ENCODE measurements around the gene BEST2.
A peak's percentile ranks its signal among the peaks of the same experiment; 100 is the strongest.

BEST2 gene

DNA sequence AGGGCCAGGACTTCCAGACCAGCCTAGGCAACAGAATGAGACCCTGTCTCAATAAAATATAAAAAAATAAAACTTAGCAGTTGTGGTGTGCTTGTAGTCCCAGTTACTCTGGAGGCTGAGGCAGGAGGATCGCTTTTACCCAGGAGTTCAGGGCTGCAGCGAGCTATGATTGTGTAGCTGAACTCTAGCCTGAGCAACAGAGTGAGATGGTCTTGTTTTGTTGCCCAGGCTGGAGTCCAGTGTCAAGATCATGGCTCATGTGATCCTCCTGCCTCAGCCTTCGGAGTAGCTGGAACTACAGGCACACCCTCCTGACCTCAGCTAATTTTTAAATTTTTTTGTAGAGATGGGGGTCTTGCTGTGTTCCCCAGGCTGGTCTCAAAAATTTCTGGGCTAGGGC, 35.4 kb downstream of the BEST2 start:
- H3K4me1 ChIP-seq (ENCODE audit: control insufficient read depth, insufficient read depth, low read length): peaks cover 33% of the 10 kb centered on the region
- no peaks in the 10 kb centered on the region for H3K27me3 ChIP-seq (ENCODE audit: control insufficient read depth, insufficient read depth, low read length)
- H3K4me3 ChIP-seq (ENCODE audit: low read length): no peak overlapping the region
- no peaks in the 10 kb centered on the region for H3K36me3 ChIP-seq (ENCODE audit: control insufficient read depth, insufficient read depth, low read length)
- peak overlapping the region; percentile 72 for H3K27ac ChIP-seq (ENCODE audit: low read depth, low read length)
- no peak overlapping the region for H3K9ac ChIP-seq (ENCODE audit: low read length)

DNA sequence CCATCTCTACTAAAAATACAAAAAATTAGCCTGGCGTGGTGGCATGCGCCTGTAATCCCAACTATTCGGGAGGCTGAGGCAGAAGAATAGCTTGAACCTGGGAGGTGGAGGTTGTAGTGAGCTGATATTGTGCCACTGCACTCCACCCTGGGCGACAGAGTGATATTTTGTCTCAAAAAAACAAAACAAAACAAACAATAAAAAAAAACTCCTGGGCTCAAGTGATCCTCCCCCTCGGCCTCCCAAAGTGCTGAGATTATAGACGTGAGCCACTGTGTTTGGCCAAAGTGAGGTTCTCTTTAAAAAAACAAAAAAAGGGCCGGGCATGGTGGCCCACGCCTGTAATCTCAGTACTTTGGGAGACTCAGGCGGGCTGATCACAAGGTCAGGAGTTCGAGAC, 35.9 kb downstream of the BEST2 start:
- Histone ChIP-seq H3K4me3 (ENCODE audit: low read length) (no peak overlapping the region), H3K27ac (ENCODE audit: low read depth, low read length) (peak overlapping the region; percentile 72), H3K27me3 (ENCODE audit: control insufficient read depth, insufficient read depth, low read length) (no peaks in the 10 kb centered on the region), H3K36me3 (ENCODE audit: control insufficient read depth, insufficient read depth, low read length) (no peaks in the 10 kb centered on the region), H3K9ac (ENCODE audit: low read length) (no peak overlapping the region), H3K4me1 (ENCODE audit: control insufficient read depth, insufficient read depth, low read length) (peaks cover 31% of the 10 kb centered on the region)

DNA sequence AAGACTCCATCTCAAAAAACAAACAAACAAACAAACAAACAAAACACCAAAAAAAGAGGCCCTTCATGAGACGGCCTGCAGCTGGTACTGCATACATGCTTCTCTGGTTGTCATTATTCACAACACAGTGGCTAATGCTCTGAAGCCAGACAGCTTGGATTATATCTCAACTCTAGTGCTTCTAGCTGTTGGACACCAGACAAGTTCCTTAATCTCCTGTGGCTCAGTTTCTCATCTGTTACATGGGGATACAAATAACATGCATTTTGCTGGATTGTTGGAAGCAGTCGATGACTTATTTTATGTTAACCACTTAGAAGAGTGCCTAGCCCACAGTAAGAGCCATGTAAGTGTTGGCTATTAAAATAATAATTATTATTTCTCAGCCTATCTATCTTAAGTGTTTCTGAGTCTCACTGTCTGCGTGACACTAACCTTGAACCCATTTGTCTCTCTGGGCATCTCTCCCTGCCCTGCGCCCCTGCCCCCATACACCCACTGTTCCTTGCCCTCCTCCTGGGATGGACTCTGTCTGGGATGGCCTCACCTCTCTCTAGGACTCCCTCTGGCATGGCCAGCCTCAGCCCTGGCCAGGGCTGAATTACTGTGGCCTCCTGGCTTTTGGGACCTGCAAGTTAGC, 36.6 kb downstream of the BEST2 start:
- Histone ChIP-seq H3K4me1 (ENCODE audit: control insufficient read depth, insufficient read depth, low read length) (peaks cover 28% of the 10 kb centered on the region), H3K36me3 (ENCODE audit: control insufficient read depth, insufficient read depth, low read length) (no peaks in the 10 kb centered on the region), H3K27me3 (ENCODE audit: control insufficient read depth, insufficient read depth, low read length) (no peaks in the 10 kb centered on the region), H3K27ac (ENCODE audit: low read depth, low read length) (peak overlapping the region; percentile 94), H3K4me3 (ENCODE audit: low read length) (peak overlapping the region; percentile 68), H3K9ac (ENCODE audit: low read length) (peak overlapping the region; percentile 83)

DNA sequence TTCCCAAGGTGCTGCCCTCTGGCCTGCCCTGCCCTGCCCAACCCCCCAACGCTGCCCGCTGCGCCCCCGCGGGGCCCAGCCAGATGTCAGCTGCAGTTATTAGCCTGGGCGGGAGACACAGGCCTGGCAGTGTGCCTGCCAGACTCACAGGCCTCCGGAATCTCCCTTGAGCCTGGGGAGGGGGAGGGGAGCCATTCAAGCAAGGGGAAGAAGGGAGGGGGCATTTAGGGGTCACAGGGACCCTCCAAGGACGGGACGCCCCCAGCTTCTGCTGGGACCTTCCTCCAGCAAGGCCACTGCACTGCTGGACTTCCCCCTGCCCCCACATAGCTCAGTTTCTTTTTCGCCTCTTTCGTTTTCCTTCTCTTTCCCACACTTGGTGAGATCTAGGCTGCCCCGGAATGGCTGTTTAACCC, 37.1 kb downstream of the BEST2 start:
- Histone ChIP-seq H3K27me3 (ENCODE audit: control insufficient read depth, insufficient read depth, low read length) (no peaks in the 10 kb centered on the region), H3K27ac (ENCODE audit: low read depth, low read length) (peak overlapping the region; percentile 94), H3K9ac (ENCODE audit: low read length) (peak overlapping the region; percentile 83), H3K4me3 (ENCODE audit: low read length) (peak overlapping the region; percentile 68), H3K36me3 (ENCODE audit: control insufficient read depth, insufficient read depth, low read length) (no peaks in the 10 kb centered on the region), H3K4me1 (ENCODE audit: control insufficient read depth, insufficient read depth, low read length) (peaks cover 24% of the 10 kb centered on the region)

DNA sequence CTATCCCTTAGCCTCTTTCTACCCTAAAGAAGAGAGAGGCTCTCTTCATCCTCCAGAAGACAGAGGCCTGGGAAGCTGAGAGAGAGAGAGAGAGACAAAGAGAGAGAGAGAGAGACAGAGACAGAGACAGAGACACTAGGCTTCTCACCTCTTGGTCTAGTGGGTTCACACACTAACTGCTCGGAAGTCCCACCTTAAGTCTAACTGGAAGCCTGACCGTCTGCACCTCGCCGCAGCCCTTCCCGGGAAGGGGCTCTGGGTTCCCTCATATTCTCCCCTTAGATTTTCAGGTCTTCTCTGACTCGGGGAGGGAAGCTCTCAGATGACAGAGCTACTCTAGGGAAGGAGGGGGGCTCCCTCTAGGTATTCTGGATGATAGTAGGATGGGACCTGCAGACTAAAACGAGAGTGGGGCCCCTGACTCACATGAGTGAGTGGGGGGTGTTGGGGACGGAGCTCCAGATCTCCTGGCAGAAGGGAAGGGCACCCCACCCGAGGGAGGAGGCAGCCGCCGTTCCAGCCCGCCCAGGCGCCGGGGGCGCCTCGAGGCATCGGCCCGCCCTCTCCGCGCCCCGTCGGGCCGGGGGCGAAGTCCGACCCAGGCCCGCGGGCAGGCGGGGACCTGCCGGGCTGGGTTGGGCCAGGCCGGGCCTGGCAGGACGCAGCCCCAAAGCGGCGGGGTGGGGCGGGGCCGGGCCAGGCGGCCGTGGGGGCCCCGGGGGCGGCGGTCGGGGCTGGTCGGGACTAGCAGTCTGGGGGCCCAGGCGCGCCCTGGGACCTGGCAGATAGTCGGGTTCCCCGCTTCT, 37.7 kb downstream of the BEST2 start:
- Histone ChIP-seq H3K36me3 (ENCODE audit: control insufficient read depth, insufficient read depth, low read length) (no peaks in the 10 kb centered on the region), H3K4me3 (ENCODE audit: low read length) (peak overlapping the region; percentile 68), H3K27ac (ENCODE audit: low read depth, low read length) (peak overlapping the region; percentile 94), H3K9ac (ENCODE audit: low read length) (peak overlapping the region; percentile 83), H3K4me1 (ENCODE audit: control insufficient read depth, insufficient read depth, low read length) (peaks cover 29% of the 10 kb centered on the region), H3K27me3 (ENCODE audit: control insufficient read depth, insufficient read depth, low read length) (no peaks in the 10 kb centered on the region)

DNA sequence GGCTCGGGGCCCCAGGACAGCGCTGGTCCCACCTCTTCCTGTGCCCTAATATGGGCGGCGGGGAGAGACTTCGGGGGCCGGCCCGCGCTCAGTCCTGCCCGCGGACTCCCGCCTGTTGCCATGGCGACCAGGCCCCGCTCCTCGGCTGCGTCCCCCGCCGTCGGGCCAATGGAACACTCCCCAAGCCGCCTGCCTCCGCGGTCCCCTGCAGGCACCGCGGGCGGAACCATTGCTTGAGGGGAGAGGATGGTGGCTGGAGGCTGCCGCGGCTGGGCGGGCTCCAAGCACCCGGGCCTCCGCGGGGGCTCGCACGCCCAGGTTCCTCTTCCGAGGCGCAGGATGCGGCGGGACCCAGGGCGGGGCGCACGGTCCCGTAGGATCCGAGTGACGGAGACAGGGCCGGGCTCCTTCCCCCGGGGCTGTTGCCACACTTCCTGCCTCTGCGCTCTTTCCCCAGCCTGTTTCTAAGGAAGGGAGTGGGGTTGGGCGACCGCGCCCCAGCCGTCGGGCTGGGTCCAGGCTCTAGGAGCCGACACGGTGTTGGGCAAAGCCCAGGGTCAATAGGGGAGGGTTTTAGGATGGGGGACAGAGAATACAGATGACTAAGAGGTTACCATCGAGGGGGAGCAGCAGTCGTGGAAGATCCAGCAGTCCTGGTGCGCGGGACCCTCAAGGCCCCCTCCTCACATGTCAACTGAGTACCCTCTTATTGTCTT, 38.5 kb downstream of the BEST2 start:
- Histone ChIP-seq H3K9ac (ENCODE audit: low read length) (peak overlapping the region; percentile 39), H3K4me1 (ENCODE audit: control insufficient read depth, insufficient read depth, low read length) (peaks cover 29% of the 10 kb centered on the region), H3K4me3 (ENCODE audit: low read length) (peak overlapping the region; percentile 61), H3K27me3 (ENCODE audit: control insufficient read depth, insufficient read depth, low read length) (no peaks in the 10 kb centered on the region), H3K27ac (ENCODE audit: low read depth, low read length) (peak overlapping the region; percentile 94), H3K36me3 (ENCODE audit: control insufficient read depth, insufficient read depth, low read length) (no peaks in the 10 kb centered on the region)

DNA sequence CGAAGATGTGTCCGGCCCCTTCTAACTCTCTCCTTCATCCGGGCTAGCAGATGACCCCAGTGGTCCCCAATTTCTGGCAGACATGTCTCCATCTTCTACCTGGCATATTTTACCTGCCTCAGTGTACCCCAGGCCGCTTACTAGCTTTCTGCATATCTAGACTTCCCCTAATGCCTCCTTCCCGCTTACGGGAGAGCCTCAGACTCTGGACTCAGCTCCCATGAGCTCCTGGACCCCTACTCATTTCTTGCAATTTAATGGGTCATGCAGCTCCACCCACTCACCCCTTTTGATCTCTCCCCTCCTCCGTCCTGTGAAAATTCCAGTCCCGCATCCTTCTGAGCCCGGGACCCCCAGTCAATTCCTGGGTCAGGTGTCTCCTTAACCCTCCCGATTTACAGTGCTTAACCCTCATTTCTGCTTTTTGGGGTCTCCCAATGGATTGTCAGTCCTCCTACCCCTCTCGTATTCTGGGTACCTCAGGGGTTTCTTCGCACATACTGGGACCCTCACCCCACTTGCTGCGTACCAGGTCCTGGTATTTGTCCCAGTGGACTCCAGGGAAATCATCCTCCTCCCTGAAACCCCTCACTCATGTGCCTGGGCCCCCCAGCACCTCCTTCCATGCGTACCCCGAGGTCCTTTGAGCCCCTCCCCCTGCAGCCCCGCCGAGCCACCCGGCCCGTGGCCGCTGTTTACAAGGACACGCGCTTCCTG, 39.2 kb downstream of the BEST2 start:
- no peaks in the 10 kb centered on the region for H3K27me3 ChIP-seq (ENCODE audit: control insufficient read depth, insufficient read depth, low read length)
- peak overlapping the region; percentile 61 for H3K4me3 ChIP-seq (ENCODE audit: low read length)
- peak overlapping the region; percentile 39 for H3K9ac ChIP-seq (ENCODE audit: low read length)
- H3K27ac ChIP-seq (ENCODE audit: low read depth, low read length): peak overlapping the region; percentile 94
- peaks cover 29% of the 10 kb centered on the region for H3K4me1 ChIP-seq (ENCODE audit: control insufficient read depth, insufficient read depth, low read length)
- H3K36me3 ChIP-seq (ENCODE audit: control insufficient read depth, insufficient read depth, low read length): no peaks in the 10 kb centered on the region

DNA sequence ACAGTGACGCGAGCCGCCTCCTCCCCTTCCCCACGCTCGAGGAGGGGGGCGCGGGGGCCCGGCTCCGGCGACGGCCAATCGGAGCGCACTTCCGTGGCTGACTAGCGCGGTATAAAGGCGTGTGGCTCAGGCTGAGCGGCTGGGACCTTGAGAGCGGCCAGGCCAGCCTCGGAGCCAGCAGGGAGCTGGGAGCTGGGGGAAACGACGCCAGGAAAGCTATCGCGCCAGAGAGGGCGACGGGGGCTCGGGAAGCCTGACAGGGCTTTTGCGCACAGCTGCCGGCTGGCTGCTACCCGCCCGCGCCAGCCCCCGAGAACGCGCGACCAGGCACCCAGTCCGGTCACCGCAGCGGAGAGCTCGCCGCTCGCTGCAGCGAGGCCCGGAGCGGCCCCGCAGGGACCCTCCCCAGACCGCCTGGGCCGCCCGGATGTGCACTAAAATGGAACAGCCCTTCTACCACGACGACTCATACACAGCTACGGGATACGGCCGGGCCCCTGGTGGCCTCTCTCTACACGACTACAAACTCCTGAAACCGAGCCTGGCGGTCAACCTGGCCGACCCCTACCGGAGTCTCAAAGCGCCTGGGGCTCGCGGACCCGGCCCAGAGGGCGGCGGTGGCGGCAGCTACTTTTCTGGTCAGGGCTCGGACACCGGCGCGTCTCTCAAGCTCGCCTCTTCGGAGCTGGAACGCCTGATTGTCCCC, 39.9 kb downstream of the BEST2 start, which contains the start of gene JUNB:
Gene JUNB (plus strand): TSS at position 142 of the 706 bp plus-strand sequence. CDS start 286 bp downstream, at position 428.
- no peaks in the 10 kb centered on the region for H3K27me3 ChIP-seq (ENCODE audit: control insufficient read depth, insufficient read depth, low read length)
- H3K4me1 ChIP-seq (ENCODE audit: control insufficient read depth, insufficient read depth, low read length): peaks cover 29% of the 10 kb centered on the region
- peak within 1 kb of the TSS; percentile 98 for H3K9ac ChIP-seq (ENCODE audit: low read length)
- H3K36me3 ChIP-seq (ENCODE audit: control insufficient read depth, insufficient read depth, low read length): no peaks in the 10 kb centered on the region
- H3K4me3 ChIP-seq (ENCODE audit: low read length): peak within 1 kb of the TSS; percentile 100
- peak within 1 kb of the TSS; percentile 94 for H3K27ac ChIP-seq (ENCODE audit: low read depth, low read length)

DNA sequence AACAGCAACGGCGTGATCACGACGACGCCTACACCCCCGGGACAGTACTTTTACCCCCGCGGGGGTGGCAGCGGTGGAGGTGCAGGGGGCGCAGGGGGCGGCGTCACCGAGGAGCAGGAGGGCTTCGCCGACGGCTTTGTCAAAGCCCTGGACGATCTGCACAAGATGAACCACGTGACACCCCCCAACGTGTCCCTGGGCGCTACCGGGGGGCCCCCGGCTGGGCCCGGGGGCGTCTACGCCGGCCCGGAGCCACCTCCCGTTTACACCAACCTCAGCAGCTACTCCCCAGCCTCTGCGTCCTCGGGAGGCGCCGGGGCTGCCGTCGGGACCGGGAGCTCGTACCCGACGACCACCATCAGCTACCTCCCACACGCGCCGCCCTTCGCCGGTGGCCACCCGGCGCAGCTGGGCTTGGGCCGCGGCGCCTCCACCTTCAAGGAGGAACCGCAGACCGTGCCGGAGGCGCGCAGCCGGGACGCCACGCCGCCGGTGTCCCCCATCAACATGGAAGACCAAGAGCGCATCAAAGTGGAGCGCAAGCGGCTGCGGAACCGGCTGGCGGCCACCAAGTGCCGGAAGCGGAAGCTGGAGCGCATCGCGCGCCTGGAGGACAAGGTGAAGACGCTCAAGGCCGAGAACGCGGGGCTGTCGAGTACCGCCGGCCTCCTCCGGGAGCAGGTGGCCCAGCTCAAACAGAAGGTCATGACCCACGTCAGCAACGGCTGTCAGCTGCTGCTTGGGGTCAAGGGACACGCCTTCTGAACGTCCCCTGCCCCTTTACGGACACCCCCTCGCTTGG, 40.7 kb downstream of the BEST2 start:
- peak overlapping the region; percentile 100 for H3K4me3 ChIP-seq (ENCODE audit: low read length)
- H3K27ac ChIP-seq (ENCODE audit: low read depth, low read length): peak overlapping the region; percentile 94
- H3K36me3 ChIP-seq (ENCODE audit: control insufficient read depth, insufficient read depth, low read length): no peaks in the 10 kb centered on the region
- H3K9ac ChIP-seq (ENCODE audit: low read length): peak overlapping the region; percentile 98
- peaks cover 29% of the 10 kb centered on the region for H3K4me1 ChIP-seq (ENCODE audit: control insufficient read depth, insufficient read depth, low read length)
- H3K27me3 ChIP-seq (ENCODE audit: control insufficient read depth, insufficient read depth, low read length): no peaks in the 10 kb centered on the region

DNA sequence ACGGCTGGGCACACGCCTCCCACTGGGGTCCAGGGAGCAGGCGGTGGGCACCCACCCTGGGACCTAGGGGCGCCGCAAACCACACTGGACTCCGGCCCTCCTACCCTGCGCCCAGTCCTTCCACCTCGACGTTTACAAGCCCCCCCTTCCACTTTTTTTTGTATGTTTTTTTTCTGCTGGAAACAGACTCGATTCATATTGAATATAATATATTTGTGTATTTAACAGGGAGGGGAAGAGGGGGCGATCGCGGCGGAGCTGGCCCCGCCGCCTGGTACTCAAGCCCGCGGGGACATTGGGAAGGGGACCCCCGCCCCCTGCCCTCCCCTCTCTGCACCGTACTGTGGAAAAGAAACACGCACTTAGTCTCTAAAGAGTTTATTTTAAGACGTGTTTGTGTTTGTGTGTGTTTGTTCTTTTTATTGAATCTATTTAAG, 41.3 kb downstream of the BEST2 start:
- peak overlapping the region; percentile 100 for H3K4me3 ChIP-seq (ENCODE audit: low read length)
- peak overlapping the region; percentile 94 for H3K27ac ChIP-seq (ENCODE audit: low read depth, low read length)
- H3K4me1 ChIP-seq (ENCODE audit: control insufficient read depth, insufficient read depth, low read length): peaks cover 29% of the 10 kb centered on the region
- H3K9ac ChIP-seq (ENCODE audit: low read length): peak overlapping the region; percentile 98
- no peaks in the 10 kb centered on the region for H3K36me3 ChIP-seq (ENCODE audit: control insufficient read depth, insufficient read depth, low read length)
- no peaks in the 10 kb centered on the region for H3K27me3 ChIP-seq (ENCODE audit: control insufficient read depth, insufficient read depth, low read length)
